Measurements from ENCODE around the gene TMCO4. TPM values are rescaled to one million over a fixed set of nuclear protein-coding genes. Genes with fewer than 3 reads are reported as not detected.

TMCO4 gene
- total RNA-seq, 1 experiment from 2014 or later, result 15.1 TPM

- H3K9me3 ChIP-seq, result no peaks in the 10 kb centered on the region
Measured at GRCh38 chr1:19643602-19644394, 155.9 kb downstream of the TMCO4 start, which contains the start of gene NBL1. TSS of gene NBL1 (plus strand) at chr1:19644311. CDS start at chr1:19655031, 10,720 bp downstream.

GRCh38 chr1:19643121-19643520 lies 156.6 kb downstream of the TMCO4 start:
- intact Hi-C loops (cut with micrococcal nuclease; ENCODE audit: unreplicated experiment), result no loop called here
- no peak for TF ChIP-seq CTCF (IDR thresholded peaks at IDR 0.05; ENCODE audit: insufficient read depth in 1 of 2, low read depth in 1 of 2, low read length in 1 of 2, severe bottlenecking in 1 of 2, unreplicated experiment in 1 of 2)
- no peak overlapping the region for H3K27ac Mint-ChIP-seq (ENCODE audit: unreplicated experiment)
- ChIA-PET CTCF (interaction anchor here (1.5 kb wide), 1 partner anchor 17 kb away, joined by 3 read pairs; no protein-coding TSS in a partner anchor), POLR2A (no interaction called here)
- peak in 1 of 2 experiments; percentile 48 for DNase-seq
- peaks cover 11% of the 10 kb centered on the region for H3K4me1 ChIP-seq
- no TSS peak for BruUV-seq (replicated peaks)
- no peaks in the 10 kb centered on the region for H3K36me3 ChIP-seq (ENCODE audit: control insufficient read depth, insufficient read depth, low read length)
- H3K4me1 Mint-ChIP-seq (ENCODE audit: low read depth, unreplicated experiment), result no peaks in the 10 kb centered on the region
- peak overlapping the region; percentile 31 for H3K4me3 ChIP-seq (ENCODE audit: low read depth, low read length)
- no peaks in the 10 kb centered on the region for H3K9me3 ChIP-seq
- H3K27me3 Mint-ChIP-seq (ENCODE audit: insufficient read depth, unreplicated experiment), result no peaks in the 10 kb centered on the region
- no peaks in the 10 kb centered on the region for H3K9me3 Mint-ChIP-seq (ENCODE audit: unreplicated experiment)
- H3K36me3 Mint-ChIP-seq (ENCODE audit: insufficient read depth, unreplicated experiment), result peaks cover 6% of the 10 kb centered on the region
- H3K4me3 Mint-ChIP-seq (ENCODE audit: unreplicated experiment), result peak overlapping the region; percentile 72
- H3K27me3 ChIP-seq (replicated peaks; ENCODE audit: control insufficient read depth, insufficient read depth, low read length), result no peaks in the 10 kb centered on the region

More at GRCh38 chr1:19643602-19644394, 155.9 kb downstream of the TMCO4 start, which contains the start of gene NBL1:
- no peaks in the 10 kb centered on the region for H3K27me3 Mint-ChIP-seq (ENCODE audit: insufficient read depth, unreplicated experiment)
- H3K27ac Mint-ChIP-seq (ENCODE audit: unreplicated experiment), result peak within 1 kb of the TSS; percentile 76
- peak within 1 kb of the TSS; percentile 95 for H3K4me3 Mint-ChIP-seq (ENCODE audit: unreplicated experiment)
- peaks cover 6% of the 10 kb centered on the region for H3K36me3 Mint-ChIP-seq (ENCODE audit: insufficient read depth, unreplicated experiment)
- Histone ChIP-seq H3K27me3 (replicated peaks; ENCODE audit: control insufficient read depth, insufficient read depth, low read length) (no peaks in the 10 kb centered on the region), H3K4me3 (ENCODE audit: low read depth, low read length) (peak within 1 kb of the TSS; percentile 77), H3K4me1 (peaks cover 11% of the 10 kb centered on the region), H3K36me3 (ENCODE audit: control insufficient read depth, insufficient read depth, low read length) (no peaks in the 10 kb centered on the region)
- H3K4me1 Mint-ChIP-seq (ENCODE audit: low read depth, unreplicated experiment), result no peaks in the 10 kb centered on the region
- intact Hi-C loops (cut with micrococcal nuclease; ENCODE audit: unreplicated experiment), result no loop called here
- ChIA-PET POLR2A (no interaction called here), CTCF (interaction anchor here (0.6 to 1.5 kb wide), 3 partner anchors 10 to 157 kb away, joined by 3 to 4 read pairs (median 3); no protein-coding TSS in a partner anchor)
- no peak for TF ChIP-seq CTCF (IDR thresholded peaks at IDR 0.05; ENCODE audit: insufficient read depth in 1 of 2, low read depth in 1 of 2, low read length in 1 of 2, severe bottlenecking in 1 of 2, unreplicated experiment in 1 of 2)
- H3K9me3 Mint-ChIP-seq (ENCODE audit: unreplicated experiment), result no peaks in the 10 kb centered on the region
- DNase-seq, result peak; percentile 51 to 72
- BruUV-seq (replicated peaks), result no TSS peak

GRCh38 chr1:19640363-19641316 lies 159.1 kb downstream of the TMCO4 start:
- intact Hi-C loops (cut with micrococcal nuclease; ENCODE audit: unreplicated experiment), result no loop called here
- Histone ChIP-seq H3K36me3 (ENCODE audit: control insufficient read depth, insufficient read depth, low read length) (no peaks in the 10 kb centered on the region), H3K27me3 (replicated peaks; ENCODE audit: control insufficient read depth, insufficient read depth, low read length) (no peaks in the 10 kb centered on the region), H3K9me3 (no peaks in the 10 kb centered on the region), H3K4me3 (ENCODE audit: low read depth, low read length) (no peak overlapping the region), H3K4me1 (peaks cover 11% of the 10 kb centered on the region)
- Mint-ChIP-seq H3K4me3 (ENCODE audit: unreplicated experiment) (no peak overlapping the region), H3K27ac (ENCODE audit: unreplicated experiment) (no peak overlapping the region), H3K4me1 (ENCODE audit: low read depth, unreplicated experiment) (no peaks in the 10 kb centered on the region), H3K9me3 (ENCODE audit: unreplicated experiment) (no peaks in the 10 kb centered on the region), H3K36me3 (ENCODE audit: insufficient read depth, unreplicated experiment) (no peaks in the 10 kb centered on the region), H3K27me3 (ENCODE audit: insufficient read depth, unreplicated experiment) (no peaks in the 10 kb centered on the region)
- DNase-seq, result no peak
- TF ChIP-seq CTCF (IDR thresholded peaks at IDR 0.05; ENCODE audit: insufficient read depth in 1 of 2, low read depth in 1 of 2, low read length in 1 of 2, severe bottlenecking in 1 of 2, unreplicated experiment in 1 of 2), result no peak
- ChIA-PET CTCF (interaction anchor here (1.1 kb wide), 2 partner anchors 11 to 14 kb away, joined by 3 to 4 read pairs; no protein-coding TSS in a partner anchor), POLR2A (interaction anchor here (0.7 kb wide), 1 partner anchor 148 kb away, joined by 8 read pairs; no protein-coding TSS in a partner anchor)
- no TSS peak for BruUV-seq (replicated peaks)
